Lower leg skin (tissue), 3 donors: ENCODE data around the gene DKKL1.

Experiments
- POLR2A ChIP-seq, 2 donors: fragments of 450-650 bp; IDR thresholded peaks; one replicate each; pipeline ENCODE4 v1.6.1; 2016 to 2017; ENCODE audit warnings: antibody characterized with exemption in 2 of 2, mild to moderate bottlenecking in 1 of 2, moderate library complexity in 1 of 2
- TF ChIP-seq, protein P1 (sequence below), 3 donors: fragments of 450-650 bp; IDR thresholded peaks; one replicate each; pipeline ENCODE4 v1.5.1; 2016; ENCODE audit warnings: antibody characterized with exemption in 3 of 3, mild to moderate bottlenecking in 3 of 3, moderate library complexity in 2 of 3

DNA sequence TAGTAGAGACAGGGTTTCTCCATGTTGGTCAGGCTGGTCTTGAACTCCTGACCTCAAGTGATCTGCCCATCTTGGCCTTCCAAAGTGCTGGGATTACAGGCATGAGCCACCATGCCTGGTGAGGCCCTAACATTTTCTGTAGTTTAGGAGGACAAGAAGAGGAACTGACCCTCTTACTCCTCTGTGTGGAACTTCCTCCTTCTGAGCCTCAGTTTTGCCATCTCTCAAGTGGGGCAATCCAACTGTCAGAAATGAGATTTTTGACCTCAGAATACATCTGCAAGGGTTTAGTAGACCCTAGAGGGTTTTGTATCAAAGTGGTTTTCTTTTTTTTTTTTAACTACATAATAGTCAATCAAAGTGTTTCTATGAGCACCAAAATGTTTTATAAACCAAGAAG, 2.4 kb downstream of the DKKL1 start:
- TF ChIP-seq, protein P1, sequence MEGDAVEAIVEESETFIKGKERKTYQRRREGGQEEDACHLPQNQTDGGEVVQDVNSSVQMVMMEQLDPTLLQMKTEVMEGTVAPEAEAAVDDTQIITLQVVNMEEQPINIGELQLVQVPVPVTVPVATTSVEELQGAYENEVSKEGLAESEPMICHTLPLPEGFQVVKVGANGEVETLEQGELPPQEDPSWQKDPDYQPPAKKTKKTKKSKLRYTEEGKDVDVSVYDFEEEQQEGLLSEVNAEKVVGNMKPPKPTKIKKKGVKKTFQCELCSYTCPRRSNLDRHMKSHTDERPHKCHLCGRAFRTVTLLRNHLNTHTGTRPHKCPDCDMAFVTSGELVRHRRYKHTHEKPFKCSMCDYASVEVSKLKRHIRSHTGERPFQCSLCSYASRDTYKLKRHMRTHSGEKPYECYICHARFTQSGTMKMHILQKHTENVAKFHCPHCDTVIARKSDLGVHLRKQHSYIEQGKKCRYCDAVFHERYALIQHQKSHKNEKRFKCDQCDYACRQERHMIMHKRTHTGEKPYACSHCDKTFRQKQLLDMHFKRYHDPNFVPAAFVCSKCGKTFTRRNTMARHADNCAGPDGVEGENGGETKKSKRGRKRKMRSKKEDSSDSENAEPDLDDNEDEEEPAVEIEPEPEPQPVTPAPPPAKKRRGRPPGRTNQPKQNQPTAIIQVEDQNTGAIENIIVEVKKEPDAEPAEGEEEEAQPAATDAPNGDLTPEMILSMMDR (IDR thresholded peaks at IDR 0.05), result no peak
- TF ChIP-seq POLR2A (IDR thresholded peaks at IDR 0.05), result no peak
